ENCODE results near the gene ZNF691.

The ZNF691 gene, protein sequence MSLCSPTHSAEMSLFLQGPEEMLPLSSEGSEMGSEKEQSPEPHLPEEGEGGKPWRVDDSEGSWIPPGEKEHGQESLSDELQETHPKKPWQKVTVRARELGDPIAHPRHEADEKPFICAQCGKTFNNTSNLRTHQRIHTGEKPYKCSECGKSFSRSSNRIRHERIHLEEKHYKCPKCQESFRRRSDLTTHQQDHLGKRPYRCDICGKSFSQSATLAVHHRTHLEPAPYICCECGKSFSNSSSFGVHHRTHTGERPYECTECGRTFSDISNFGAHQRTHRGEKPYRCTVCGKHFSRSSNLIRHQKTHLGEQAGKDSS

GRCh38 chr1:42846257-42847110 lies at the start of gene ZNF691:
ZNF691 (plus strand) TSS chr1:42846613; CDS start chr1:42849659, 3,046 bp downstream.
- TF ChIP-seq, protein P1, sequence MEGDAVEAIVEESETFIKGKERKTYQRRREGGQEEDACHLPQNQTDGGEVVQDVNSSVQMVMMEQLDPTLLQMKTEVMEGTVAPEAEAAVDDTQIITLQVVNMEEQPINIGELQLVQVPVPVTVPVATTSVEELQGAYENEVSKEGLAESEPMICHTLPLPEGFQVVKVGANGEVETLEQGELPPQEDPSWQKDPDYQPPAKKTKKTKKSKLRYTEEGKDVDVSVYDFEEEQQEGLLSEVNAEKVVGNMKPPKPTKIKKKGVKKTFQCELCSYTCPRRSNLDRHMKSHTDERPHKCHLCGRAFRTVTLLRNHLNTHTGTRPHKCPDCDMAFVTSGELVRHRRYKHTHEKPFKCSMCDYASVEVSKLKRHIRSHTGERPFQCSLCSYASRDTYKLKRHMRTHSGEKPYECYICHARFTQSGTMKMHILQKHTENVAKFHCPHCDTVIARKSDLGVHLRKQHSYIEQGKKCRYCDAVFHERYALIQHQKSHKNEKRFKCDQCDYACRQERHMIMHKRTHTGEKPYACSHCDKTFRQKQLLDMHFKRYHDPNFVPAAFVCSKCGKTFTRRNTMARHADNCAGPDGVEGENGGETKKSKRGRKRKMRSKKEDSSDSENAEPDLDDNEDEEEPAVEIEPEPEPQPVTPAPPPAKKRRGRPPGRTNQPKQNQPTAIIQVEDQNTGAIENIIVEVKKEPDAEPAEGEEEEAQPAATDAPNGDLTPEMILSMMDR (conservative IDR thresholded peaks at IDR 0.05; ENCODE audit: control insufficient read depth, insufficient read depth, low read depth, low read length): peak; percentile 41
- peak; percentile 98 for DNase-seq (ENCODE audit: low read depth)
- H3K4me3 ChIP-seq (ENCODE audit: control insufficient read depth, low read depth, low read length): peak within 1 kb of the TSS; percentile 89

DNA sequence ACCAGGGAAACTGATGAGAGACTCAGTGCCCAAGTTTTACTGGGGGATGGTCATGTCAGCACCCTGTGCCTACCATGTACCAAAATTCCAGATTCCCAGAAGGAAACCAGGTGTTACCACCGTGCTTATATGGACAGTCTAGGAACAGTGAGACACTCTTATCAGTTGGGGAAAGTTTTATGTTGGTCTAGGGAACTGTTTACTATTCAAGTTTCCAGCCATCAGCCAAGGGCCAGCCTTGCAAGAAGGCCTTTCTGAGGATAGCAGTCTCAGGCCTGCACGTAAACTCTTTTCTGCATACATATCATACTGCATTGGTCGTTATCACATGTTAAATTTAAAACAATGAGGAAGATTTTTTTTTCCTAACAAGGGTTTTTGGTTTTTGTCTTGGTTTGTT lies 49.0 kb upstream of the ZNF691 start:
- H3K4me3 ChIP-seq (ENCODE audit: control insufficient read depth, low read depth, low read length): no peak overlapping the region
- TF ChIP-seq, protein P1 (conservative IDR thresholded peaks at IDR 0.05; ENCODE audit: control insufficient read depth, insufficient read depth, low read depth, low read length): no peak
- no peak for DNase-seq (ENCODE audit: low read depth)

DNA sequence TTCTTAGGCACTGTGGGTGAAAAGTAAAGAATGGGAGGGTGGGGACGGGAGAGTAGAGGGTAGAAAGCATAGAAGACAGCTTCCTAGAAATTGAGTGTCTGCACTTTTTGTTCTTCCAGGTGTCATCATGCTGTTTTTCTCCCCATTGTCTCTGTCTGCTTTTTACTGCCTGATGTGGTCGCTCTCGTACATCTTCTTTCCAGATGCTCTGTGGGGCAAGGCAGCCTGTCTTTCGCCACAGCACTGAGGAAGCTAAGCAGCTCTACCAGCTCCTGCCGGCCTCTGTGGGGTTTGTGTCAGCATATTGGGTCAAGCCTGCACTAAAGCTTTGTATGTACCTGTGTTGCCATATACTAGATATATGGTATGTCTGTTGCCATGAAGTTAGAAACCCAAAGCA lies 48.4 kb upstream of the ZNF691 start:
- no peak for DNase-seq (ENCODE audit: low read depth)
- no peak overlapping the region for H3K4me3 ChIP-seq (ENCODE audit: control insufficient read depth, low read depth, low read length)
- TF ChIP-seq, protein P1 (conservative IDR thresholded peaks at IDR 0.05; ENCODE audit: control insufficient read depth, insufficient read depth, low read depth, low read length): no peak

DNA sequence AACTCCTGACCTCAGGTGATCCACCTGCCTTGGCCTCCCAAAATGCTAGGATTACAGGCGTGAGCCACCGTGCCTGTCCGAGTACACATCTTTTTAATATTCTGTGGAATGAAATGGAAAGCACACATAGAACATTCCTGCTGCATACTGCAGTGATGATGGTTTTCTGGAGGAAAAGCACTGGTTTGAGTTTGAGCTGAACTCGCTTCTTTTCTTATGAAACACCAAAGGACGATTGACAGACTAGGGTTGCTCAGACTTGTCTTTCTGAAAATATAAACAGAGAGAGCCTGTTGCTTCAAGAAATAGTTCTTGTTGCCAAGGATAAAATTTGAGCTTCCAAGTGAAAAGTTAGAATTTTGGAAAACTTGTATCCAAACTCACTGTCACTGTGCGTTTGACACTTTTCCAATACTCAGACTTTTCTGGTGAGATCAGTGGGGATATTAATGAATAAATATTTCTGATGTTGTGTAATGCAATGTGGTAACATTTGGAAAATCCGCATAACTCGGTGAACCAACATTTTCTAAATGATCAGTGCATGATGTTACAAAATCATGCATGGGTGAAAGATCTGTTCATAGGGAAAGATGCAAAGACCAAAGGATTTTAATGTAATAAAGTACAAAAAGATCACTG lies 44.5 kb upstream of the ZNF691 start:
- TF ChIP-seq, protein P1 (conservative IDR thresholded peaks at IDR 0.05; ENCODE audit: control insufficient read depth, insufficient read depth, low read depth, low read length): no peak
- no peak overlapping the region for H3K4me3 ChIP-seq (ENCODE audit: control insufficient read depth, low read depth, low read length)
- peak; percentile 54 for DNase-seq (ENCODE audit: low read depth)

DNA sequence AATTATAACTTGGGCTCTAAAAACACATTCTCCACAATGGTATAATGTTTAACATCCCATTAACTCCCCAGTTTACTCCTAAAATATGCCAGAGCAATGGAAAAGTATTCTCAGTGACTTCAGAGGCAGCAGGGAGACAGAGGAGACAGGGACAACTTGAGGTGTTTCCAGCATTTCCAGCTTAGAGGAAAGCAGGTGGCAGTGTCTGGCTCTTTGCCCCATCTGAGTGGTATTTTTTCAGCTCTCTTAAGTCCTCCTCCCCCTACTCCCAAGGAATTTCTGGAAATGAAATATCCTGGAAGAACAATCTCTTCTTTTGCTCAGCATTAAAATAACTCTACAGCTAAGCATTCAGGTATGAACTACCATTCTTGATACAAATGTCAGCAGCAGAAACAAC lies 40.2 kb upstream of the ZNF691 start:
- TF ChIP-seq, protein P1 (conservative IDR thresholded peaks at IDR 0.05; ENCODE audit: control insufficient read depth, insufficient read depth, low read depth, low read length): no peak
- DNase-seq (ENCODE audit: low read depth): no peak

GRCh38 chr1:42806593-42806992 lies 39.8 kb upstream of the ZNF691 start:
- no peak overlapping the region for H3K4me3 ChIP-seq (ENCODE audit: control insufficient read depth, low read depth, low read length)
- TF ChIP-seq, protein P1 (conservative IDR thresholded peaks at IDR 0.05; ENCODE audit: control insufficient read depth, insufficient read depth, low read depth, low read length): no peak
- DNase-seq (ENCODE audit: low read depth): no peak

More for the DNA sequence above, 40.2 kb upstream of the ZNF691 start:
- no peak overlapping the region for H3K4me3 ChIP-seq (ENCODE audit: control insufficient read depth, low read depth, low read length)
